ENCODE measurements around the gene RNF149.

The RNF149 gene

DNA sequence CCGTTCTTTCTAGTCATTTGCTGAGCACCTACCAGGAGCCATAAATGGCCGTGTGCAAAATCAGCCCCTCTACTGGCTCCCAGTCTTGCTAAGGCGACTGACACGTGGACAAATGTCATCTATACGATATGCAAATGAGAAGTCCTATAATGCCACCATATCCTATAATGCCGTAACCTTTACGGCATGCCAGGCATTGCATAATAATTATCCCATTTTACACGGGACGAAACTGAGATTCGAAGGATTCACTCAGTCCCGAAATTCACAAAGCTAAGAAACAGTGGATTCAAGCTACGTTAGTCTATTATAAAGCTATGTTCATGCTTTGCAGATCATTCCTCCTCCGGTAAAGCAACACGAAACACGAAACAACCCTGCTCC is 34.1 kb upstream of the RNF149 start:
- TF ChIP-seq CSDC2 (CRISPR knock-in tag; IDR thresholded peaks at IDR 0.05) (no peak), PATZ1 (CRISPR knock-in tag; IDR thresholded peaks at IDR 0.05; ENCODE audit: borderline replicate concordance) (no peak), POU6F1 (CRISPR knock-in tag; IDR thresholded peaks at IDR 0.05; ENCODE audit: borderline replicate concordance, low read depth) (no peak), BACH2 (CRISPR knock-in tag; IDR thresholded peaks at IDR 0.05; ENCODE audit: borderline replicate concordance) (no peak), ZNF565 (CRISPR knock-in tag; conservative IDR thresholded peaks at IDR 0.05; ENCODE audit: low read depth) (no peak), GLIS3 (CRISPR knock-in tag; IDR thresholded peaks at IDR 0.05) (no peak), PPARA (CRISPR knock-in tag; IDR thresholded peaks at IDR 0.05; ENCODE audit: borderline replicate concordance) (no peak), ZNF70 (CRISPR knock-in tag; IDR thresholded peaks at IDR 0.05) (no peak), ZFP3 (CRISPR knock-in tag; IDR thresholded peaks at IDR 0.05) (no peak), ZFP30 (CRISPR knock-in tag; IDR thresholded peaks at IDR 0.05) (no peak), TOX (CRISPR knock-in tag; IDR thresholded peaks at IDR 0.05; ENCODE audit: borderline replicate concordance) (no peak), TSHZ2 (CRISPR knock-in tag; IDR thresholded peaks at IDR 0.05) (no peak), SNAI2 (CRISPR knock-in tag; IDR thresholded peaks at IDR 0.05) (no peak)
- TF ChIP-seq, protein P1, sequence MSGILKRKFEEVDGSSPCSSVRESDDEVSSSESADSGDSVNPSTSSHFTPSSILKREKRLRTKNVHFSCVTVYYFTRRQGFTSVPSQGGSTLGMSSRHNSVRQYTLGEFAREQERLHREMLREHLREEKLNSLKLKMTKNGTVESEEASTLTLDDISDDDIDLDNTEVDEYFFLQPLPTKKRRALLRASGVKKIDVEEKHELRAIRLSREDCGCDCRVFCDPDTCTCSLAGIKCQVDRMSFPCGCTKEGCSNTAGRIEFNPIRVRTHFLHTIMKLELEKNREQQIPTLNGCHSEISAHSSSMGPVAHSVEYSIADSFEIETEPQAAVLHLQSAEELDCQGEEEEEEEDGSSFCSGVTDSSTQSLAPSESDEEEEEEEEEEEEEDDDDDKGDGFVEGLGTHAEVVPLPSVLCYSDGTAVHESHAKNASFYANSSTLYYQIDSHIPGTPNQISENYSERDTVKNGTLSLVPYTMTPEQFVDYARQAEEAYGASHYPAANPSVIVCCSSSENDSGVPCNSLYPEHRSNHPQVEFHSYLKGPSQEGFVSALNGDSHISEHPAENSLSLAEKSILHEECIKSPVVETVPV (CRISPR knock-in tag; IDR thresholded peaks at IDR 0.05) = no peak
- TF ChIP-seq, protein P2, sequence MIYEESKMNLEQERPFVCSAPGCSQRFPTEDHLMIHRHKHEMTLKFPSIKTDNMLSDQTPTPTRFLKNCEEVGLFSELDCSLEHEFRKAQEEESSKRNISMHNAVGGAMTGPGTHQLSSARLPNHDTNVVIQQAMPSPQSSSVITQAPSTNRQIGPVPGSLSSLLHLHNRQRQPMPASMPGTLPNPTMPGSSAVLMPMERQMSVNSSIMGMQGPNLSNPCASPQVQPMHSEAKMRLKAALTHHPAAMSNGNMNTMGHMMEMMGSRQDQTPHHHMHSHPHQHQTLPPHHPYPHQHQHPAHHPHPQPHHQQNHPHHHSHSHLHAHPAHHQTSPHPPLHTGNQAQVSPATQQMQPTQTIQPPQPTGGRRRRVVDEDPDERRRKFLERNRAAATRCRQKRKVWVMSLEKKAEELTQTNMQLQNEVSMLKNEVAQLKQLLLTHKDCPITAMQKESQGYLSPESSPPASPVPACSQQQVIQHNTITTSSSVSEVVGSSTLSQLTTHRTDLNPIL (CRISPR knock-in tag; IDR thresholded peaks at IDR 0.05; ENCODE audit: low read depth) = no peak

GRCh38 chr2:101341901-101342624 is 33.6 kb upstream of the RNF149 start:
- peak; percentile 86 for ATAC-seq
- no peak for TF ChIP-seq ZNF565 (CRISPR knock-in tag; conservative IDR thresholded peaks at IDR 0.05; ENCODE audit: low read depth)
- no peak for TF ChIP-seq PPARA (CRISPR knock-in tag; IDR thresholded peaks at IDR 0.05; ENCODE audit: borderline replicate concordance)
- no peak for TF ChIP-seq ZNF70 (CRISPR knock-in tag; IDR thresholded peaks at IDR 0.05)
- TF ChIP-seq ESRRG (CRISPR knock-in tag; IDR thresholded peaks at IDR 0.05) = no peak
- TF ChIP-seq ZNF8 (CRISPR knock-in tag; IDR thresholded peaks at IDR 0.05) = no peak
- TF ChIP-seq PATZ1 (CRISPR knock-in tag; IDR thresholded peaks at IDR 0.05; ENCODE audit: borderline replicate concordance) = no peak
- no peak for TF ChIP-seq BACH2 (CRISPR knock-in tag; IDR thresholded peaks at IDR 0.05; ENCODE audit: borderline replicate concordance)
- no peak for TF ChIP-seq CSDC2 (CRISPR knock-in tag; IDR thresholded peaks at IDR 0.05)
- no peak for TF ChIP-seq TOX (CRISPR knock-in tag; IDR thresholded peaks at IDR 0.05; ENCODE audit: borderline replicate concordance)
- no peak for TF ChIP-seq ZC3H10 (CRISPR knock-in tag; IDR thresholded peaks at IDR 0.05)
- TF ChIP-seq SNAI2 (CRISPR knock-in tag; IDR thresholded peaks at IDR 0.05) = no peak
- no peak for TF ChIP-seq ZFP30 (CRISPR knock-in tag; IDR thresholded peaks at IDR 0.05)
- no peak for TF ChIP-seq TSHZ2 (CRISPR knock-in tag; IDR thresholded peaks at IDR 0.05)
- no peak for TF ChIP-seq OSR1 (CRISPR knock-in tag; IDR thresholded peaks at IDR 0.05)
- TF ChIP-seq, protein P1 (CRISPR knock-in tag; IDR thresholded peaks at IDR 0.05) = no peak
- TF ChIP-seq, protein P2 (CRISPR knock-in tag; IDR thresholded peaks at IDR 0.05; ENCODE audit: low read depth) = no peak

More for the DNA sequence above, 34.1 kb upstream of the RNF149 start:
- no peak for ATAC-seq
